Liver (tissue), 9 donors: ENCODE results near the gene SLC24A3. TPM values are rescaled to one million over a fixed set of nuclear protein-coding genes. Genes with fewer than 3 reads are reported as not detected.

Experiments
- DNase-seq: peaks from one replicate; pipeline ENCODE4 v3.0.0-alpha.2; 2017; ENCODE audit warnings: low spot score
- H3K27ac ChIP-seq, 2 donors: one replicate each; pipeline ENCODE4 v1.7.0; 2013; ENCODE audit warnings: inconsistent platforms in 2 of 2, low read length in 2 of 2, control low read depth in 1 of 2, low read depth in 1 of 2, mild to moderate bottlenecking in 1 of 2
- H3K27me3 ChIP-seq, 4 donors: one replicate each; pipeline versions ENCODE4 v1.6.1 to v1.7.0; 2013; ENCODE audit warnings: low read length in 3 of 4, inconsistent platforms in 1 of 4, mild to moderate bottlenecking in 1 of 4, moderate library complexity in 1 of 4; ENCODE audit not compliant: control insufficient read depth in 4 of 4, insufficient read depth in 4 of 4
- H3K36me3 ChIP-seq, 4 donors: one replicate each; pipeline versions ENCODE4 v1.6.1 to v1.7.0; 2013; ENCODE audit warnings: low read length in 3 of 4, mild to moderate bottlenecking in 3 of 4, low read depth in 1 of 4, moderate library complexity in 1 of 4; ENCODE audit not compliant: control insufficient read depth in 4 of 4, insufficient read depth in 3 of 4
- H3K4me1 ChIP-seq, 4 donors: one replicate each; pipeline versions ENCODE4 v1.6.1 to v1.7.0; 2013; ENCODE audit warnings: low read length in 3 of 4, mild to moderate bottlenecking in 3 of 4, moderate library complexity in 1 of 4; ENCODE audit not compliant: control insufficient read depth in 4 of 4, insufficient read depth in 4 of 4
- H3K4me3 ChIP-seq, 3 donors: one replicate each; pipeline versions ENCODE4 v1.6.1 to v1.7.0; 2013; ENCODE audit warnings: low read length in 3 of 3, control low read depth in 1 of 3, low read depth in 1 of 3, mild to moderate bottlenecking in 1 of 3
- H3K9ac ChIP-seq, 2 donors: one replicate each; pipeline ENCODE4 v1.7.0; 2013; ENCODE audit warnings: low read length in 2 of 2, mild to moderate bottlenecking in 2 of 2, moderate library complexity in 2 of 2, control low read depth in 1 of 2, low read depth in 1 of 2
- H3K9me3 ChIP-seq, 4 donors: one replicate each; pipeline versions ENCODE4 v1.6.1 to v1.7.0; 2013; ENCODE audit warnings: low read length in 3 of 4; ENCODE audit not compliant: control insufficient read depth in 4 of 4
- EGR1 ChIP-seq, 2 donors: IDR thresholded peaks; 2 replicates each; pipeline ENCODE4 v1.6.1; 2016 to 2018; ENCODE audit warnings: antibody characterized with exemption in 2 of 2, low read depth in 2 of 2
- FOXA2 ChIP-seq: IDR thresholded peaks from 2 replicates; pipeline ENCODE4 v1.6.1; 2016; ENCODE audit warnings: antibody characterized with exemption
- GABPA ChIP-seq, 2 donors: IDR thresholded peaks in 1 of 2; conservative IDR thresholded peaks in 1 of 2; 2 replicates each; pipeline ENCODE4 v1.6.1; 2016; ENCODE audit warnings: antibody characterized with exemption in 2 of 2, mild to moderate bottlenecking in 1 of 2, moderate library complexity in 1 of 2
- HNF4A ChIP-seq, 2 donors: conservative IDR thresholded peaks; 2 replicates each; pipeline ENCODE4 v1.6.1; 2016; ENCODE audit warnings: antibody characterized with exemption in 2 of 2, mild to moderate bottlenecking in 2 of 2
- HNF4G ChIP-seq: IDR thresholded peaks from 2 replicates; pipeline ENCODE4 v1.6.1; 2016; ENCODE audit warnings: antibody characterized with exemption
- NR2F2 ChIP-seq: IDR thresholded peaks from 2 replicates; pipeline ENCODE4 v1.6.1; 2016; ENCODE audit warnings: antibody characterized with exemption
- RAD21 ChIP-seq, 2 donors: IDR thresholded peaks; 2 replicates each; pipeline ENCODE4 v1.6.1; 2016; ENCODE audit warnings: antibody characterized with exemption in 2 of 2, mild to moderate bottlenecking in 2 of 2
- RXRA ChIP-seq, 2 donors: IDR thresholded peaks; 2 replicates each; pipeline ENCODE4 v1.6.1; 2017 to 2018; ENCODE audit warnings: antibody characterized with exemption in 2 of 2, mild to moderate bottlenecking in 1 of 2
- SP1 ChIP-seq: IDR thresholded peaks from 2 replicates; pipeline ENCODE4 v1.6.1; 2018; ENCODE audit warnings: antibody characterized with exemption, mild to moderate bottlenecking
- TAF1 ChIP-seq: conservative IDR thresholded peaks from 2 replicates; pipeline ENCODE4 v1.6.1; 2016; ENCODE audit warnings: antibody characterized with exemption, mild to moderate bottlenecking
- YY1 ChIP-seq: IDR thresholded peaks from 2 replicates; pipeline ENCODE4 v1.6.1; 2016; ENCODE audit warnings: antibody characterized with exemption, mild to moderate bottlenecking
- WGBS: extraction: QIAGEN DNeasy Blood & Tissue Kit; methylation state at CpG from one replicate; pipeline ENCODE4 v1.1.7; 2013; 5-methylcytosine and 5-hydroxymethylcytosine counted together
- polyA plus RNA-seq, 2 donors: library from polyadenylated mRNA; stranded (reverse) in 1 of 2; unstranded in 1 of 2; fragments of 200-250 nt in 1 of 2; fragments of >200 nt in 1 of 2; fragmentation: Nextera tagmentation in 1 of 2; extraction: Ambion mirVana in 1 of 2; gene quantifications; one replicate each; pipeline versions ENCODE4 v1.2.1 to v1.2.3, GENCODE V29; 2013 to 2015
- total RNA-seq, 2 donors: library from RNA; depleted of rRNA; stranded (reverse); fragments of >200 nt; gene quantifications; one replicate each; pipeline ENCODE4 v1.2.3, GENCODE V29; 2014
- TF ChIP-seq, protein P1 (sequence below): IDR thresholded peaks from 2 replicates; pipeline ENCODE4 v1.6.1; 2016; ENCODE audit warnings: antibody characterized with exemption, mild to moderate bottlenecking
- TF ChIP-seq, protein P2 (sequence below): IDR thresholded peaks from 2 replicates; pipeline ENCODE4 v1.6.1; 2016; ENCODE audit warnings: antibody characterized with exemption
- TF ChIP-seq, protein P3 (sequence below): fragments of 150-350 bp; IDR thresholded peaks from 2 replicates; pipeline ENCODE4 v1.5.1; 2017; ENCODE audit warnings: improper control_type of control experiment, low read depth, low read length; ENCODE audit not compliant: missing input control
- donor health status: healthy.
- donor health status: healthy.
- donor health status: healthy.
- donor health status: healthy.
- donor health status: healthy.

Gene SLC24A3
- total and polyA plus RNA-seq, 4 donors: 0.28 to 1.8 (median 0.46) TPM

DNA sequence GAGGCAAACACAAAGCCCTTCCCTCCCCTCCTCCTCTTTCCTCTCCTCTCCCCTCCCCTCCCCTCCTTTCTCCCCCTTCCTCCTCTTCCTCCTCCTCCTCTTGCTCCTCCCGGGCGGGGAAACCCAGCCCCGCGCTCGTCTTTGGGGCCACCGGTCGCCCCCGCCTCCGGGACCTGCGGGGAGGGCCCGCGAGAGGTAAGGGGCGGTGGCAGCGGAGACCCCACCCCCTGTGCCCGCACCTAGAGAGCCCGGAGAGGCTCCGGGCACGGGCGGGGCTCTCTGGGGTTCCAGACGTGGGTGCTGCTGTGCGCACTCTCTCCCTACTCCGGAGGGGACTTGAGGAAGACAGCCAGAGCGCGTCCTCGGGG is 545.7 kb downstream of the SLC24A3 start, which contains the start of gene RIN2:
RIN2 (plus strand) TSS at position 126 of the 368 bp plus-strand sequence. CDS start 131,344 bp downstream, outside the sequence.
- WGBS: 1% methylated on average over 25 of the region's 25 CpGs
- no peak for TF ChIP-seq TAF1
- no peak for TF ChIP-seq NR2F2
- TF ChIP-seq FOXA2: no peak
- TF ChIP-seq YY1: no peak
- TF ChIP-seq, protein P1, sequence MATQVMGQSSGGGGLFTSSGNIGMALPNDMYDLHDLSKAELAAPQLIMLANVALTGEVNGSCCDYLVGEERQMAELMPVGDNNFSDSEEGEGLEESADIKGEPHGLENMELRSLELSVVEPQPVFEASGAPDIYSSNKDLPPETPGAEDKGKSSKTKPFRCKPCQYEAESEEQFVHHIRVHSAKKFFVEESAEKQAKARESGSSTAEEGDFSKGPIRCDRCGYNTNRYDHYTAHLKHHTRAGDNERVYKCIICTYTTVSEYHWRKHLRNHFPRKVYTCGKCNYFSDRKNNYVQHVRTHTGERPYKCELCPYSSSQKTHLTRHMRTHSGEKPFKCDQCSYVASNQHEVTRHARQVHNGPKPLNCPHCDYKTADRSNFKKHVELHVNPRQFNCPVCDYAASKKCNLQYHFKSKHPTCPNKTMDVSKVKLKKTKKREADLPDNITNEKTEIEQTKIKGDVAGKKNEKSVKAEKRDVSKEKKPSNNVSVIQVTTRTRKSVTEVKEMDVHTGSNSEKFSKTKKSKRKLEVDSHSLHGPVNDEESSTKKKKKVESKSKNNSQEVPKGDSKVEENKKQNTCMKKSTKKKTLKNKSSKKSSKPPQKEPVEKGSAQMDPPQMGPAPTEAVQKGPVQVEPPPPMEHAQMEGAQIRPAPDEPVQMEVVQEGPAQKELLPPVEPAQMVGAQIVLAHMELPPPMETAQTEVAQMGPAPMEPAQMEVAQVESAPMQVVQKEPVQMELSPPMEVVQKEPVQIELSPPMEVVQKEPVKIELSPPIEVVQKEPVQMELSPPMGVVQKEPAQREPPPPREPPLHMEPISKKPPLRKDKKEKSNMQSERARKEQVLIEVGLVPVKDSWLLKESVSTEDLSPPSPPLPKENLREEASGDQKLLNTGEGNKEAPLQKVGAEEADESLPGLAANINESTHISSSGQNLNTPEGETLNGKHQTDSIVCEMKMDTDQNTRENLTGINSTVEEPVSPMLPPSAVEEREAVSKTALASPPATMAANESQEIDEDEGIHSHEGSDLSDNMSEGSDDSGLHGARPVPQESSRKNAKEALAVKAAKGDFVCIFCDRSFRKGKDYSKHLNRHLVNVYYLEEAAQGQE: no peak
- TF ChIP-seq HNF4G: no peak
- TF ChIP-seq, protein P2, sequence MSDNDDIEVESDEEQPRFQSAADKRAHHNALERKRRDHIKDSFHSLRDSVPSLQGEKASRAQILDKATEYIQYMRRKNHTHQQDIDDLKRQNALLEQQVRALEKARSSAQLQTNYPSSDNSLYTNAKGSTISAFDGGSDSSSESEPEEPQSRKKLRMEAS: peak; percentile 44
- Histone ChIP-seq H3K36me3 (no peaks in the 10 kb centered on the region), H3K27me3 (no peaks in the 10 kb centered on the region), H3K9me3 (no peaks in the 10 kb centered on the region), H3K9ac (peak within 1 kb of the TSS; percentile 66 to 73), H3K4me3 (peak within 1 kb of the TSS; percentile 65 to 85 (median 83)), H3K4me1 (peaks cover 5 to 33% (median 16%) of the 10 kb centered on the region in 4 donors), H3K27ac (peak within 1 kb of the TSS; percentile 93 to 94)
- peak; percentile 74 for DNase-seq

DNA sequence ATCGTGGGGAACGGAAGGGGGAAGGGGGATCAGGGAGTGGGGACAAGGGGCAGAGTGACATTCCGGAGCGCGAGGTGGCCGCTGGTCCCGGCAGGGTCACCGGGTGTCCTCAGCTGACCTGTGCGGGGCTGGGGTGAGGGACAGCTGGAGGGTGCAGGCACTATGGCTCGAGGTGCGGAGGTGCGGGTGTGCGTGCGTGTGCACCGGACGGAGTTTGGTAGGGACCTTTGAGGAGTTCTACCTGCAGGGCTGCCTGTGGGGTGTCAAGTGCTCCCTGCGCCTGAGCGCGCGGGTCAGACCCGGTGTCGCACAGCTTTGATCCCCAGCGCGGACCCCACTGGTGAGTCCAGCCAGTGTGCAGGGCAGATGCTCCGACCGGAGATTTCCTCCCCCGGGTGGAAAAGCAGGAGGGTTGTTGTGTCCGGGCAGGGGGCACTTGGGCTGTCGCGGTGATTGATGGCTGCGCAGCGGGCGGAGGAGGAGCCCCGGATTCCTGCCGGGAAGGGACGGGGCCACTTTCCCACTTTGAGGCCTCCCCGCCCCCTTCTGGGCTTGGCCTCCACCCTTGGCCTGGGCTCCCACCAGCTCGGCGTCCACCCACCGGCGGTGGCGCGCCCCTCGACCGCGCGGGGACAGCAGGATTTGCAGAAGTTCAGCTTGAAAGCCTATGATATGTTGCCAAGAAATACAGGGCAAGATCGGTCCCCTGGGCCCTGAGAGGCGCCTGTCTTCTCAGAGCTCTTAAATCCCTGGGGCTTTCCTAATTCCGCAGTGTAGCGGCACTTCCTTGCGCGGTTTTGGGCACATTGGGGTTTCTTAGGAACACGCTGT is 546.3 kb downstream of the SLC24A3 start:
- peak overlapping the region; percentile 49 to 66 for H3K9ac ChIP-seq
- peak; percentile 57 for DNase-seq
- peak overlapping the region; percentile 93 to 94 for H3K27ac ChIP-seq
- no peaks in the 10 kb centered on the region for H3K36me3 ChIP-seq
- peaks cover 5 to 33% (median 16%) of the 10 kb centered on the region in 4 donors for H3K4me1 ChIP-seq
- H3K4me3 ChIP-seq: peak overlapping the region; percentile 65 to 85 (median 83)
- no peaks in the 10 kb centered on the region for H3K27me3 ChIP-seq
- 1% methylated on average over 54 of the region's 54 CpGs for WGBS
- H3K9me3 ChIP-seq: no peaks in the 10 kb centered on the region
- TF ChIP-seq SP1 (peak; percentile 53), RAD21 (IDR thresholded peaks at IDR 0.05) (peak in 1 of 2 donors; percentile 12), HNF4A (conservative IDR thresholded peaks at IDR 0.05) (peak in 1 of 2 donors; percentile 7), RXRA (IDR thresholded peaks at IDR 0.05) (peak; percentile 45 to 79), GABPA (IDR thresholded peaks at IDR 0.05 in 1 of 2, conservative IDR thresholded peaks at IDR 0.05 in 1 of 2) (no peak), EGR1 (IDR thresholded peaks at IDR 0.05; ENCODE audit: low read depth in 2 of 2) (peak in 1 of 2 donors; percentile 38), YY1 (peak; percentile 8), TAF1 (no peak), NR2F2 (peak; percentile 7)
- TF ChIP-seq, protein P2: no peak
- TF ChIP-seq, protein P3, sequence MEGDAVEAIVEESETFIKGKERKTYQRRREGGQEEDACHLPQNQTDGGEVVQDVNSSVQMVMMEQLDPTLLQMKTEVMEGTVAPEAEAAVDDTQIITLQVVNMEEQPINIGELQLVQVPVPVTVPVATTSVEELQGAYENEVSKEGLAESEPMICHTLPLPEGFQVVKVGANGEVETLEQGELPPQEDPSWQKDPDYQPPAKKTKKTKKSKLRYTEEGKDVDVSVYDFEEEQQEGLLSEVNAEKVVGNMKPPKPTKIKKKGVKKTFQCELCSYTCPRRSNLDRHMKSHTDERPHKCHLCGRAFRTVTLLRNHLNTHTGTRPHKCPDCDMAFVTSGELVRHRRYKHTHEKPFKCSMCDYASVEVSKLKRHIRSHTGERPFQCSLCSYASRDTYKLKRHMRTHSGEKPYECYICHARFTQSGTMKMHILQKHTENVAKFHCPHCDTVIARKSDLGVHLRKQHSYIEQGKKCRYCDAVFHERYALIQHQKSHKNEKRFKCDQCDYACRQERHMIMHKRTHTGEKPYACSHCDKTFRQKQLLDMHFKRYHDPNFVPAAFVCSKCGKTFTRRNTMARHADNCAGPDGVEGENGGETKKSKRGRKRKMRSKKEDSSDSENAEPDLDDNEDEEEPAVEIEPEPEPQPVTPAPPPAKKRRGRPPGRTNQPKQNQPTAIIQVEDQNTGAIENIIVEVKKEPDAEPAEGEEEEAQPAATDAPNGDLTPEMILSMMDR: peak; percentile 8
- TF ChIP-seq, protein P1: no peak
